HEK293 (cell line): ENCODE data around the gene ABR.

ENCODE experiments used
- ZBTB21 ChIP-seq: fragments of 450-650 bp; formaldehyde crosslinking; IDR thresholded peaks from 2 replicates; pipeline ENCODE4 v1.5.1; 2017; ENCODE audit warnings: missing biosample characterization, missing genetic modification characterization
- ZNF121 ChIP-seq: fragments of 450-650 bp; formaldehyde crosslinking; IDR thresholded peaks from 2 replicates; pipeline ENCODE4 v1.5.1; 2016; ENCODE audit warnings: missing biosample characterization, missing genetic modification characterization
- ZNF664 ChIP-seq: fragments of 450-650 bp; formaldehyde crosslinking; IDR thresholded peaks from 2 replicates; pipeline ENCODE4 v1.5.1; 2016; ENCODE audit warnings: missing biosample characterization, missing genetic modification characterization
- TF ChIP-seq, protein P1 (sequence below): fragments of 450-650 bp; formaldehyde crosslinking; IDR thresholded peaks from 2 replicates; pipeline ENCODE4 v1.5.1; 2016; ENCODE audit warnings: missing biosample characterization, missing genetic modification characterization

DNA sequence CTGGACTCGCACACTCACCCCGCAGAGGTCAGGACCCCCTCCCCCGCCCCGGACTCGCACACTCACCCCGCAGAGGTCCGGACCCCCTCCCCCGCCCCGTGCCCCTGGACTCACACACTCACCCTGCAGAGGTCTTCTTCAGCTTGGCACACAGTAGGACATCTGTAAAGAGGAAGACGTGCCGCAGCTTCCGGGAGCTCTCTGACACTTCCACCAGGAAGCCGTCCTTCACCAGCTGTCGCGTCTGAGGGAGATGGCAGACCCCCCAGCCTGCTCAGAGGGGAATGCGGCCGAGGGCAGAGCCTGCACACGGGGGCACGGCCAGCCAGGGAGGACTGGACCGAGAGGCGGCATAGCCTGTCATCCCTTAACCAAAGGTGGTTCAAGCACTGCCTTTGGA, 109.9 kb downstream of the ABR start:
- TF ChIP-seq ZNF664 (tag by site-specific recombination) (no peak), ZBTB21 (tag by site-specific recombination) (no peak), ZNF121 (tag by site-specific recombination) (no peak)
- TF ChIP-seq, protein P1, sequence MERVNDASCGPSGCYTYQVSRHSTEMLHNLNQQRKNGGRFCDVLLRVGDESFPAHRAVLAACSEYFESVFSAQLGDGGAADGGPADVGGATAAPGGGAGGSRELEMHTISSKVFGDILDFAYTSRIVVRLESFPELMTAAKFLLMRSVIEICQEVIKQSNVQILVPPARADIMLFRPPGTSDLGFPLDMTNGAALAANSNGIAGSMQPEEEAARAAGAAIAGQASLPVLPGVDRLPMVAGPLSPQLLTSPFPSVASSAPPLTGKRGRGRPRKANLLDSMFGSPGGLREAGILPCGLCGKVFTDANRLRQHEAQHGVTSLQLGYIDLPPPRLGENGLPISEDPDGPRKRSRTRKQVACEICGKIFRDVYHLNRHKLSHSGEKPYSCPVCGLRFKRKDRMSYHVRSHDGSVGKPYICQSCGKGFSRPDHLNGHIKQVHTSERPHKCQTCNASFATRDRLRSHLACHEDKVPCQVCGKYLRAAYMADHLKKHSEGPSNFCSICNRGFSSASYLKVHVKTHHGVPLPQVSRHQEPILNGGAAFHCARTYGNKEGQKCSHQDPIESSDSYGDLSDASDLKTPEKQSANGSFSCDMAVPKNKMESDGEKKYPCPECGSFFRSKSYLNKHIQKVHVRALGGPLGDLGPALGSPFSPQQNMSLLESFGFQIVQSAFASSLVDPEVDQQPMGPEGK (tag by site-specific recombination): no peak
